ENCODE measurements around the gene RAB24.

Gene RAB24

GRCh38 chr5:177303121-177303924, at the start of gene RAB24, which contains the start of gene PRELID1:
Gene RAB24, minus strand, starts transcription at chr5:177303719. Its CDS starts 431 bp downstream, at chr5:177303288.
Gene PRELID1, plus strand, starts transcription at chr5:177303799. Its CDS starts 187 bp downstream, at chr5:177303986.
- DNase-seq (ENCODE audit: low read depth): peak; percentile 76
- peak within 1 kb of the TSS; percentile 94 for H3K4me3 ChIP-seq (replicated peaks; ENCODE audit: low read depth, low read length)
- TF ChIP-seq CTCF (IDR thresholded peaks at IDR 0.05; ENCODE audit: low read length, missing control alignments): no peak

- DNase-seq (ENCODE audit: low read depth): no peak
- TF ChIP-seq CTCF (IDR thresholded peaks at IDR 0.05; ENCODE audit: low read length, missing control alignments): no peak
- H3K4me3 ChIP-seq (replicated peaks; ENCODE audit: low read depth, low read length): no peak overlapping the region
Observed at GRCh38 chr5:177353093-177353492, 49.6 kb upstream of the RAB24 start.

- H3K4me3 ChIP-seq (replicated peaks; ENCODE audit: low read depth, low read length): peak within 1 kb of the TSS; percentile 100
- peak; percentile 97 for DNase-seq (ENCODE audit: low read depth)
- no peak for TF ChIP-seq CTCF (IDR thresholded peaks at IDR 0.05; ENCODE audit: low read length, missing control alignments)
Observed at GRCh38 chr5:177351392-177352329, 48.1 kb upstream of the RAB24 start, which contains the start of gene LMAN2. Gene LMAN2, minus strand, starts transcription at chr5:177351668. Its CDS starts 21 bp downstream, at chr5:177351647.

- DNase-seq (ENCODE audit: low read depth): no peak
- TF ChIP-seq CTCF (IDR thresholded peaks at IDR 0.05; ENCODE audit: low read length, missing control alignments): no peak
- peak overlapping the region; percentile 100 for H3K4me3 ChIP-seq (replicated peaks; ENCODE audit: low read depth, low read length)
Observed at GRCh38 chr5:177350776-177351391, 47.4 kb upstream of the RAB24 start.

GRCh38 chr5:177349762-177350161, 46.2 kb upstream of the RAB24 start:
- no peak for TF ChIP-seq CTCF (IDR thresholded peaks at IDR 0.05; ENCODE audit: low read length, missing control alignments)
- DNase-seq (ENCODE audit: low read depth): no peak
- H3K4me3 ChIP-seq (replicated peaks; ENCODE audit: low read depth, low read length): peak overlapping the region; percentile 11

GRCh38 chr5:177349362-177349647, 45.8 kb upstream of the RAB24 start:
- no peak overlapping the region for H3K4me3 ChIP-seq (replicated peaks; ENCODE audit: low read depth, low read length)
- TF ChIP-seq CTCF (IDR thresholded peaks at IDR 0.05; ENCODE audit: low read length, missing control alignments): no peak

More at GRCh38 chr5:177349362-177349647, 45.8 kb upstream of the RAB24 start:
- no peak for DNase-seq (ENCODE audit: low read depth)
